GM13976 (cell line): ENCODE data around the gene SMCO4.
"Not testable (repeated sequence)": the region's sequence is repeated elsewhere in the genome, so short reads cannot be mapped to it uniquely, and the experiment has no call there.

Experiments used
- DNase-seq: peaks from one replicate; pipeline ENCODE4 v3.0.0; 2012; ENCODE audit warnings: low spot score
- CTCF ChIP-seq: IDR thresholded peaks from 2 replicates; pipeline ENCODE4 v1.5.1; 2012; ENCODE audit warnings: borderline replicate concordance, mild to moderate bottlenecking; ENCODE audit not compliant: insufficient read depth; ENCODE audit errors: extremely low read depth, missing control alignments, control extremely low read depth
- in situ Hi-C: fragments of 300-500 bp; cut with MboI; formaldehyde crosslinking; loops from one replicate; pipeline ENCODE4 v1.12.0; 2022; ENCODE audit warnings: low sequenced_read_pairs, mixed read lengths, inconsistent platforms; ENCODE audit not compliant: unreplicated experiment

SMCO4 gene

GRCh38 chr11:93583490-93583889 is 40.3 kb upstream of the SMCO4 start:
- TF ChIP-seq CTCF: no peak
- in situ Hi-C loops: no loop called here
- DNase-seq: no peak

GRCh38 chr11:93579187-93579751 is 36.1 kb upstream of the SMCO4 start:
- no peak for TF ChIP-seq CTCF
- in situ Hi-C loops: no loop called here
- DNase-seq: no peak

GRCh38 chr11:93577286-93577685 is 34.1 kb upstream of the SMCO4 start:
- in situ Hi-C loops: no loop called here
- no peak for DNase-seq
- no peak for TF ChIP-seq CTCF

GRCh38 chr11:93576870-93577269 is 33.7 kb upstream of the SMCO4 start:
- in situ Hi-C loops, DNase-seq: not testable (repeated sequence)

GRCh38 chr11:93574638-93575220 is 31.5 kb upstream of the SMCO4 start:
- TF ChIP-seq CTCF: no peak
- in situ Hi-C loops: no loop called here
- DNase-seq: no peak

- in situ Hi-C loops: no loop called here
- no peak for DNase-seq
- no peak for TF ChIP-seq CTCF
Measured at GRCh38 chr11:93573184-93573583, 30.0 kb upstream of the SMCO4 start.

- DNase-seq: no peak
- TF ChIP-seq CTCF: no peak
- in situ Hi-C loops: no loop called here
Measured at GRCh38 chr11:93572621-93573020, 29.4 kb upstream of the SMCO4 start.
